H1 (cell line): ENCODE measurements around the gene SLC48A1. TPM values are rescaled to one million over a fixed set of nuclear protein-coding genes. Genes with fewer than 3 reads are reported as not detected.

Experiments
- CTCF ChIA-PET: fragments of 300-600 bp; sonication (Branson Sonifier 250); formaldehyde crosslinking; loops from one replicate; lab custom pipeline; 2021; ENCODE audit not compliant: partially characterized antibody; lab: Charles Lee
- POLR2A ChIA-PET: fragments of 300-600 bp; sonication (Branson Sonifier 250); formaldehyde crosslinking; loops from one replicate; lab custom pipeline; 2021; ENCODE audit warnings: inconsistent platforms; ENCODE audit not compliant: partially characterized antibody; lab: Charles Lee
- DNase-seq, 2 experiments: peaks; one replicate each; pipeline versions ENCODE4 v3.0.0 to v3.0.0-alpha.2; 2010 to 2022; ENCODE audit warnings: low spot score in 2 of 2, low read depth in 1 of 2, mixed read lengths in 1 of 2
- FAIRE-seq: peaks from 2 replicates; lab custom pipeline; 2011; peaks lifted over from hg19 to GRCh38; lab: Jason Lieb, UNC
- H2AFZ ChIP-seq: 2 replicates; pipeline ENCODE4 v1.8.1; 2012; ENCODE audit warnings: low read length, inconsistent platforms
- H2AK5ac ChIP-seq: 2 replicates; pipeline ENCODE4 v1.6.1; 2013; ENCODE audit warnings: low read depth, low read length
- H2BK120ac ChIP-seq: replicated peaks from 2 replicates; pipeline ENCODE3; 2013; ENCODE audit warnings: low read depth, low read length, inconsistent platforms
- H2BK12ac ChIP-seq: 2 replicates; pipeline ENCODE4 v1.6.1; 2013; ENCODE audit warnings: low read depth, low read length
- H2BK15ac ChIP-seq: 2 replicates; pipeline ENCODE4 v1.6.1; 2013; ENCODE audit warnings: low read length
- H2BK20ac ChIP-seq: 2 replicates; pipeline ENCODE4 v1.6.1; 2013; ENCODE audit warnings: low read length
- H2BK5ac ChIP-seq: 2 replicates; pipeline ENCODE4 v1.6.1; 2013; ENCODE audit warnings: low read depth, low read length
- H3K14ac ChIP-seq: 2 replicates; pipeline ENCODE4 v1.6.1; 2013; ENCODE audit warnings: inconsistent platforms; ENCODE audit not compliant: insufficient read length
- H3K18ac ChIP-seq: 2 replicates; pipeline ENCODE4 v1.6.1; 2013; ENCODE audit warnings: low read length; ENCODE audit errors: extremely low read depth
- H3K23ac ChIP-seq: 2 replicates; pipeline ENCODE4 v1.6.1; 2013; ENCODE audit warnings: inconsistent platforms; ENCODE audit not compliant: insufficient read length
- H3K23me2 ChIP-seq: 2 replicates; pipeline ENCODE4 v1.6.1; 2013; ENCODE audit warnings: low read depth, low read length
- H3K27ac ChIP-seq: 2 replicates; pipeline ENCODE4 v1.6.1; 2011; ENCODE audit warnings: low read depth, low read length, inconsistent platforms
- H3K27me3 ChIP-seq, 4 experiments: replicated peaks in 1 of 4; 1 replicate in 1 of 4; 2 replicates in 3 of 4; pipeline versions ENCODE4 v1.6.1 to v1.8.1; 2011 to 2013; ENCODE audit warnings: low read length in 3 of 4, mild to moderate bottlenecking in 3 of 4, inconsistent platforms in 2 of 4, mixed read lengths in 2 of 4, moderate library complexity in 1 of 4; ENCODE audit not compliant: control insufficient read depth in 3 of 4, insufficient read depth in 3 of 4; ENCODE audit errors: extremely low read depth in 1 of 4
- H3K36me3 ChIP-seq, 4 experiments: 2 replicates each; pipeline versions ENCODE4 v1.6.1 to v1.8.1; 2011 to 2013; ENCODE audit warnings: mild to moderate bottlenecking in 4 of 4, low read length in 3 of 4, moderate library complexity in 2 of 4, control low read depth in 1 of 4, inconsistent platforms in 1 of 4; ENCODE audit not compliant: insufficient read depth in 4 of 4, control insufficient read depth in 2 of 4
- H3K4ac ChIP-seq: replicated peaks from 2 replicates; pipeline ENCODE3; 2013; ENCODE audit warnings: low read length, low read depth, mixed read lengths, inconsistent platforms; ENCODE audit not compliant: insufficient read length
- H3K4me1 ChIP-seq, 4 experiments: replicated peaks in 1 of 4; 1 replicate in 1 of 4; 2 replicates in 3 of 4; pipeline versions ENCODE4 v1.6.1 to v1.8.1; 2011 to 2013; ENCODE audit warnings: low read length in 3 of 4, inconsistent platforms in 2 of 4, mixed read lengths in 1 of 4; ENCODE audit not compliant: insufficient read depth in 4 of 4, control insufficient read depth in 3 of 4
- H3K4me2 ChIP-seq, 2 experiments: 2 replicates each; pipeline versions ENCODE4 v1.6.1 to v1.8.1; 2011 to 2013; ENCODE audit warnings: low read depth in 2 of 2, low read length in 2 of 2, control low read depth in 1 of 2, inconsistent platforms in 1 of 2, mild to moderate bottlenecking in 1 of 2; ENCODE audit not compliant: insufficient read depth in 1 of 2
- H3K4me3 ChIP-seq, 4 experiments: fragments of 200-600, 300-600 bp in 1 of 4; sonication (generic), shearing (Covaris generic), sonication (Bioruptor Twin) in 1 of 4; 2 replicates each; pipeline versions ENCODE4 v1.5.1 to v1.8.1; 2011 to 2016; ENCODE audit warnings: low read length in 4 of 4, low read depth in 3 of 4, control low read depth in 2 of 4, inconsistent platforms in 2 of 4, mild to moderate bottlenecking in 2 of 4, mixed read lengths in 1 of 4, moderate library complexity in 1 of 4; ENCODE audit not compliant: insufficient read depth in 2 of 4; ENCODE audit errors: extremely low read depth in 1 of 4
- H3K56ac ChIP-seq: replicated peaks from 2 replicates; pipeline ENCODE3; 2013; ENCODE audit warnings: low read depth, mild to moderate bottlenecking, mixed read lengths, low read length, inconsistent platforms; ENCODE audit not compliant: insufficient read length
- H3K79me1 ChIP-seq: 2 replicates; pipeline ENCODE4 v1.6.1; 2013; ENCODE audit warnings: low read depth, low read length, control low read depth
- H3K79me2 ChIP-seq, 2 experiments: 2 replicates each; pipeline versions ENCODE4 v1.6.1 to v1.8.1; 2012 to 2013; ENCODE audit warnings: low read length in 2 of 2, mild to moderate bottlenecking in 2 of 2, inconsistent platforms in 1 of 2; ENCODE audit not compliant: insufficient read depth in 2 of 2, control insufficient read depth in 1 of 2
- H3K9ac ChIP-seq, 4 experiments: replicated peaks in 1 of 4; 1 replicate in 1 of 4; 2 replicates in 3 of 4; pipeline versions ENCODE4 v1.6.1 to v1.8.1; 2011 to 2013; ENCODE audit warnings: low read depth in 3 of 4, low read length in 3 of 4, control low read depth in 2 of 4, mild to moderate bottlenecking in 2 of 4, moderate library complexity in 2 of 4, inconsistent platforms in 1 of 4; ENCODE audit errors: extremely low read depth in 1 of 4
- H3K9me3 ChIP-seq, 2 experiments: 2 replicates each; pipeline versions ENCODE4 v1.6.1 to v1.8.1; 2012 to 2013; ENCODE audit warnings: mild to moderate bottlenecking in 2 of 2, moderate library complexity in 2 of 2, control low read depth in 1 of 2, inconsistent platforms in 1 of 2, low read depth in 1 of 2, low read length in 1 of 2, mixed read lengths in 1 of 2; ENCODE audit not compliant: insufficient read depth in 2 of 2
- H4K20me1 ChIP-seq, 2 experiments: replicated peaks in 1 of 2; 2 replicates each; pipeline versions ENCODE3 to v1.8.1; 2011 to 2013; ENCODE audit warnings: inconsistent platforms in 2 of 2, low read length in 2 of 2, mild to moderate bottlenecking in 1 of 2; ENCODE audit not compliant: insufficient read depth in 2 of 2, control insufficient read depth in 1 of 2
- H4K5ac ChIP-seq: 2 replicates; pipeline ENCODE4 v1.6.1; 2013; ENCODE audit warnings: low read length, low read depth, mixed read lengths, inconsistent platforms; ENCODE audit not compliant: insufficient read length
- H4K8ac ChIP-seq: 2 replicates; pipeline ENCODE4 v1.8.0; 2013; ENCODE audit warnings: mild to moderate bottlenecking, moderate library complexity, low read length, inconsistent platforms; ENCODE audit not compliant: insufficient read depth; ENCODE audit errors: extremely low read depth
- H4K91ac ChIP-seq: replicated peaks from 2 replicates; pipeline ENCODE3; 2013; ENCODE audit warnings: low read length, mixed read lengths, inconsistent platforms; ENCODE audit not compliant: insufficient read length
- SP2 ChIP-seq: IDR thresholded peaks from 2 replicates; pipeline ENCODE4 v1.6.1; 2012; ENCODE audit warnings: mild to moderate bottlenecking, low read length, inconsistent platforms
- WGBS, 2 experiments: shearing (Covaris generic) in 1 of 2; methylation state at CpG; one replicate each; pipeline versions ENCODE4 v1.1.6 to v1.1.7; 2013 to 2015; ENCODE audit warnings: low lambda C conversion rate in 2 of 2, mixed read lengths in 2 of 2, inconsistent platforms in 1 of 2, low coverage in 1 of 2, missing lambda C conversion rate in 1 of 2; ENCODE audit not compliant: insufficient replicate concordance in 2 of 2, insufficient coverage in 1 of 2, insufficient read length in 1 of 2; ENCODE audit errors: extremely low coverage in 1 of 2, missing lambda C conversion rate in 1 of 2; 5-methylcytosine and 5-hydroxymethylcytosine counted together
- polyA plus RNA-seq, 7 experiments: library from polyadenylated mRNA; depleted of rRNA in 3 of 7; stranded (reverse) in 5 of 7; unstranded in 2 of 7; fragments of >200 nt in 5 of 7; fragments of 200-250 nt in 2 of 7; gene quantifications; 1 replicate in 5 of 7; 2 replicates in 1 of 7; 4 replicates in 1 of 7; pipeline versions ENCODE4 v1.2.1 to v1.2.3, GENCODE V29; 2011 to 2013; ENCODE audit warnings: missing spikeins in 2 of 7, mixed read lengths in 2 of 7
- total RNA-seq: library from RNA; stranded (reverse); fragmentation: NEBNext Ultra II Directional; extraction: Animal tissue kit (Norgen Biotek cat#: 25700); gene quantifications from 2 replicates; pipeline ENCODE4 v1.2.1, GENCODE V29; 2021

SLC48A1 gene
- total and polyA plus RNA-seq, 2 of the 8 experiments (the other 6 are each of a cell fraction or from before 2014, with no cell fraction given), result 9.5 to 14.1 TPM

- H3K36me3 ChIP-seq, result no peaks in the 10 kb centered on the region
- H3K23me2 ChIP-seq, result peaks cover 8% of the 10 kb centered on the region; the same call in 1 of the 2 replicates
- no peak overlapping the region for H3K56ac ChIP-seq
- no peak overlapping the region for H2AFZ ChIP-seq
- no peaks in the 10 kb centered on the region for H4K20me1 ChIP-seq
- FAIRE-seq (no peak), DNase-seq (no peak)
- peak overlapping the region; percentile 75; the same call in 1 of the 2 replicates for H2BK5ac ChIP-seq
- H2AK5ac ChIP-seq, result peak overlapping the region; percentile 77; the same call in 1 of the 2 replicates
- H2BK12ac ChIP-seq, result peak overlapping the region; percentile 96; the same call in 1 of the 2 replicates
- no peak overlapping the region for H3K4ac ChIP-seq
- H4K91ac ChIP-seq, result peak overlapping the region; percentile 68
- no peak overlapping the region for H2BK120ac ChIP-seq
- H3K4me1 ChIP-seq, result peaks cover 14 to 25% (median 16%) of the 10 kb centered on the region in 4 experiments
- H3K27ac ChIP-seq, result no peak overlapping the region
- no peak overlapping the region for H4K8ac ChIP-seq
- H3K79me2 ChIP-seq, result no peaks in the 10 kb centered on the region
- H4K5ac ChIP-seq, result no peak overlapping the region
- no peak overlapping the region for H3K4me3 ChIP-seq
- no peak overlapping the region for H3K18ac ChIP-seq
- H3K79me1 ChIP-seq, result no peaks in the 10 kb centered on the region
- TF ChIP-seq SP2, result no peak
- no peaks in the 10 kb centered on the region for H3K9me3 ChIP-seq
- ChIA-PET POLR2A (interaction anchor here (1.0 to 5.6 kb wide), 10 partner anchors 10 to 51 kb away, joined by 3 to 78 read pairs (median 4); partner anchors contain the start of gene SLC48A1), CTCF (interaction anchor here (1.0 to 64.6 kb wide), 11 partner anchors 22 to 113 kb away, joined by 3 to 2442 read pairs (median 5); partner anchors contain the start of genes ENDOU and SLC48A1)
- no peak overlapping the region for H3K9ac ChIP-seq
- H3K4me2 ChIP-seq, result peak overlapping the region; percentile 59 to 77; a peak in 2 of 4 replicates
- H2BK20ac ChIP-seq, result 0 out of 2 replicates have a peak overlapping the region, but pooled peaks have one; percentile 21
- WGBS, 2 experiments, result 92% methylated on average over 7 of the region's 7 CpGs; no CpG with 5 or more reads in 1 of the 2 experiments
- H2BK15ac ChIP-seq, result peak overlapping the region; percentile 97; the same call in 1 of the 2 replicates
- no peak overlapping the region for H3K23ac ChIP-seq
- H3K27me3 ChIP-seq, result peaks cover 0 to 2% (median 0%) of the 10 kb centered on the region in 4 experiments; a peak in 2 of 7 replicates
- H3K14ac ChIP-seq, result no peak overlapping the region
These were observed 15.6 kb upstream of the SLC48A1 start for GRCh38 chr12:47757364-47757839.
